Coronary artery (tissue), 2 donors: Measurements from ENCODE around the gene R3HDML.

ENCODE experiments used
- DNase-seq: peaks from one replicate; pipeline ENCODE4 v3.0.0-alpha.2; 2017; ENCODE audit warnings: low spot score
- H3K27ac ChIP-seq, 2 donors: fragments of 200-600 bp; sonication (generic); one replicate each; pipeline ENCODE4 v1.5.1; 2016 to 2019
- H3K4me3 ChIP-seq: fragments of 200-600 bp; sonication (generic); 2 replicates; pipeline ENCODE4 v1.5.1; 2016; ENCODE audit warnings: mild to moderate bottlenecking, moderate library complexity
- TF ChIP-seq, protein P1 (sequence below): fragments of 200-600 bp; sonication (generic); IDR thresholded peaks from one replicate; pipeline ENCODE4 v1.5.1; 2019; ENCODE audit warnings: antibody characterized with exemption

Gene R3HDML

DNA sequence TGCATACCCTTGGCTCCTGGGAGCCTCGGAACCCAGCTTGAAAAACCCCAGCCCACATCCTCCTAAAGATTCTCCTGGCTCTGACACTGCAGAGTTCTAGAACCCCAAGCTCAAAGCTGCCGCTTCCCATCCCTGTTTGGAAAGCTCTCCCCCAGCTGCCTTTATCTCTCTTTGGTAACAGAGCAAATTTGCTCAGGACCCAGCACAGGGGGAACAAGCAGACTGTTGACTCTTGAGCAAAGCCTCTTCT is 57.5 kb downstream of the R3HDML start:
- H3K27ac ChIP-seq = no peak overlapping the region
- DNase-seq = no peak
- H3K4me3 ChIP-seq = no peak overlapping the region
- TF ChIP-seq, protein P1, sequence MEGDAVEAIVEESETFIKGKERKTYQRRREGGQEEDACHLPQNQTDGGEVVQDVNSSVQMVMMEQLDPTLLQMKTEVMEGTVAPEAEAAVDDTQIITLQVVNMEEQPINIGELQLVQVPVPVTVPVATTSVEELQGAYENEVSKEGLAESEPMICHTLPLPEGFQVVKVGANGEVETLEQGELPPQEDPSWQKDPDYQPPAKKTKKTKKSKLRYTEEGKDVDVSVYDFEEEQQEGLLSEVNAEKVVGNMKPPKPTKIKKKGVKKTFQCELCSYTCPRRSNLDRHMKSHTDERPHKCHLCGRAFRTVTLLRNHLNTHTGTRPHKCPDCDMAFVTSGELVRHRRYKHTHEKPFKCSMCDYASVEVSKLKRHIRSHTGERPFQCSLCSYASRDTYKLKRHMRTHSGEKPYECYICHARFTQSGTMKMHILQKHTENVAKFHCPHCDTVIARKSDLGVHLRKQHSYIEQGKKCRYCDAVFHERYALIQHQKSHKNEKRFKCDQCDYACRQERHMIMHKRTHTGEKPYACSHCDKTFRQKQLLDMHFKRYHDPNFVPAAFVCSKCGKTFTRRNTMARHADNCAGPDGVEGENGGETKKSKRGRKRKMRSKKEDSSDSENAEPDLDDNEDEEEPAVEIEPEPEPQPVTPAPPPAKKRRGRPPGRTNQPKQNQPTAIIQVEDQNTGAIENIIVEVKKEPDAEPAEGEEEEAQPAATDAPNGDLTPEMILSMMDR = no peak

DNA sequence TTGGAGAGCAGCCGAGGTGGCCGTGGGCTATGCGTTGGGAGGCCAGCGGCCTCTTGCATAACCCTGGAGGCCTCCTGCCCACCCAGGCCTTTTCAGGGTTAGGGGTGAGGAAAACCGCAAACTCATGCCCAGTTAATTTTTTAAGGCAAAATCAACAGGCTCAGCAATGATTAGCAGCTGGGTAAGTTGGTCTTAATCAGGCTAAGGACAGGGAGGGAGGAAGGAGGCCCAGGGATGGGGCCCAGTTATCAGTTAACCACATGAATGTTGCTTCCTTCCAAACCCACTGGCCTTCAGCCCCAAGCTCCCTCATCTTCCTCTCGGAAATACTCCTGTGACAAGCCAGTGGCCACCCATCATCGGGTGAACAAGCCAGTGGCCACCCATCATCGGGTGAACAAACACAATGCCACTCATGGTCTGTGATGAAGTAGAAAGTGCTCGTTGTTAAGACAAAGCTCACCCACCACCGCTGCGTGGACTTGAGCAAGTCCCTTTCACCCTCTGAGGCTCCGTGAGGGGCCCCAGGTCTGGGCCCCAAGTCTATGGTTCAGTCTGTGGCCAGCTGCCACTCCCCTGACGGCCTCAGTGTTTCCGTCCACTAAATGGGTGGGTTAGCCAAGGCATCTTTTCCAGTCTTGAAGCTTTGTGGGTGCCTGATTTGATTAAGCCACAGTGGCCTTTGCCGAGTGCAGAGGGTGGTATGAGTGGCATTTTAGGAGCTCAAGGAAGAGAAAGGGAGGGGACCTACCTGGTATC is 58.0 kb downstream of the R3HDML start:
- no peak overlapping the region for H3K27ac ChIP-seq
- TF ChIP-seq, protein P1 = no peak
- no peak for DNase-seq
- H3K4me3 ChIP-seq = no peak overlapping the region

DNA sequence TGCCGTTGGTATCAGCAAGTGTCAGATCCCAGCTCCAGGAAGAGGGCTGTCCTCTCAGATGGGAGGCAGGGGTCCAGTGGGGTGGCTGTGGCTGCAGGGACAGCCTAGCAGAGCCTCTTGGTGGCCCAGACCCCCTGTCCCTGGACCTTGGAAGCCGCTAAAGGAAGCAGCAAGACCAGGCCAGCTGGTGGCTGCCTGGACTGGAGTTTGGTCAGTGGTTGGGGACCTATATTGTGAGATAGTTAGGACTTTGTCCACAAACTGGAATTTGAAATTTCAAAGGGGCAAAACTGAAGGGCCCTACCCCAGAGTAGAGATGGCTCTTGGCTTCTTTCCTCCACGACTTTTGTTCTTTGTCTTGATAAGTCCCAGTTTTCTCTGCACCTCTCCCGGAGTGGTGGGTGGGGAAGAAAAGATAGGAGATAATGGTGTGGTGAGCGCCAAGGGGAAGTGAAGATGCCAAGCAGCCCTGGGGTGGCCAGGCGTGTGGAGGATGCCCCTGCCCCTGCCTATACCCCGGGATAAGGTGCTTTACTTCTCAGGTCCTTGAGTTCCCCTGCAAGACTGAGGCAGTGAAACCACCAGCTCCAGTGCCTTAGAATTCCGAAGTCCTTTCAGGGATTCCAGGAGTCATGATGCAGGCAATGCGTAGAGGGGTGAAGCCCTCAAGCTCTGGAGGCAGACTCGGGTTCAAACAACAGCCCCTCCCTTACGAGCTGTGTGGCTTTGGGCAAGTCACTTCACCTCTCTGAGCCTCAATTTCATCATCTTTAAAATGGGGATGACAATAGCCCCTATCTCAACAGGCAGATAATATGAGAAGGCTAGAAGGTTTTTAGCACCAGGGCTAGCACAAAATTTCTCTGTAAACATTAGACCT is 58.9 kb downstream of the R3HDML start:
- DNase-seq = no peak
- no peak overlapping the region for H3K4me3 ChIP-seq
- H3K27ac ChIP-seq = no peak overlapping the region
- TF ChIP-seq, protein P1 = no peak

DNA sequence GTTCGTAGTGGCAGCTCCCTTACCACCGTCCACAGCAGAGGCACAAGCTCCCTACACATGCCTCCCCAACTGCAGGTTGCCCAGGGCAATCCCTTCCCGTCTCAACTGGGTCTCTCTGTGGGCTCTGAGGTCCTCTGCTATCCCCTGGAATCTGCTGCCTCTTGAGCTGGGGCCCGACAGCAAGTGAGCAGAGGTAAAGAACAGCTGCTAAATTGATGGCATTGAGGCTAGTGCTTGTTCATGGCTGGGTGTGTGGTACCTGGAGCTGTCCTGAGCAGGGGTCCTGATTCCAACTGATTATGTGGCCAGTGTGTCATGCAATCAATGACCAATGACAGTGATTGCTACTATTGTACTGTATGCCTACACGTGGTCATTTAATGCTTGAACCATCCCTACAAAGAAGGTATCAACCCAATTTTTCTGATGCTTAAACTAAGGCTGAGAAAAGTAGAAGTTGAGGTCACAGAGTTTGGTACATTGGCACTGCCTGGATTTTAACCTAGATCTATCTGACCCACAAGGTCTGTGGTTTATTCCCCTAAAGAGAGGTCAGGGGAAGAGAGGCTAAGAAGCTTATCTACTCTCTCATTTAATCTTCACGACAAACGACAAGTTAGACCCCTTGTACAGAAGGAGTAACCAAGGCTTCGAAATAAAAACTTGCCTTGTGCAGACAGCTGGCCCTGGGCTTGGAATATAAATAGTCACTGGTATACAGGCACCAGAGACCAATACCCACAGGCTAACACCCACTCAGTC is 59.7 kb downstream of the R3HDML start:
- no peak for DNase-seq
- Histone ChIP-seq H3K4me3 (no peak overlapping the region), H3K27ac (no peak overlapping the region)
- TF ChIP-seq, protein P1 = no peak

DNA sequence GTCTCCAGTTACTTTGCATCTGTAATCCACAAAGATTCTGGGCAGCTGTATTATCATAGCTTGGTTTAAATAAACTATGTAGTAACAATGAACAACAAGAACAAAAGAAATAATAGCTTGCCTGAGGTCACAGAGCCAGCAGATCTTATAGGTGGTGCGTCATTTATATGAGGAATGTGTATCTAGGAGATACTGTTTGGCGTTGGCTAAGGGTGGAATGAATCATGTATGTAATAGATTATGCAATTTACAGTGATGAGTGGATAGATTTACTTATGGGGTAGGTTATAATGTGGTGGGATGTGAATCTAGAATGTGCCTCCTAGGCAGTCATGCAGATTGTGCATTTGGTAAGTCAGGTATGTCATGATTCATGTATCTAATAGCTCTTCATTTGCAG is 61.5 kb downstream of the R3HDML start:
- no peak overlapping the region for H3K4me3 ChIP-seq
- H3K27ac ChIP-seq = no peak overlapping the region
- no peak for DNase-seq
- TF ChIP-seq, protein P1 = no peak

DNA sequence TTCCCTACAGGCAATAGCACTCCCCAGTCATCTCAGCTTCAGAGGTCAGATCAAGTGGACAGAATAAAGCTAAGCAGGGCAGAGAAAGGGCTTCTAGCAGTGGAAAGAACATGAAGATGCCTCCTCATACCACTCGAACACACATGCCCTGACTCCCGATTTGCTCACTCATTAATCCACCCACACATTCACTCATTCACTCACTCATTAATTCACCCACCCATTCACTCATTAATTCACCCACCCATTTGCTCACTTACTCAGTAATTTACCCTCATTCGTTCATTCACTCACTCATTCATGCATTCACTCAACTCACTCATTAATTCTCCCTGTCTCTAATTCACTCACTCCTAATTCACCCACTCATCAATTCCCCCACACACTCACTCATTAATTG is 62.6 kb downstream of the R3HDML start:
- Histone ChIP-seq H3K27ac (no peak overlapping the region), H3K4me3 (no peak overlapping the region)
- DNase-seq = no peak
- TF ChIP-seq, protein P1 = no peak
